Activated gamma-delta T cell treated with anti-CD3 and anti-CD28 coated beads, Interleukin-2, amount 50 U/mL, for 16 hours (primary cell): ENCODE measurements around the gene GPR176.

Source experiments
- DNase-seq: peaks from one replicate; pipeline ENCODE4 v3.0.0-alpha.2; 2020; ENCODE audit warnings: low read depth

GPR176 gene

DNA sequence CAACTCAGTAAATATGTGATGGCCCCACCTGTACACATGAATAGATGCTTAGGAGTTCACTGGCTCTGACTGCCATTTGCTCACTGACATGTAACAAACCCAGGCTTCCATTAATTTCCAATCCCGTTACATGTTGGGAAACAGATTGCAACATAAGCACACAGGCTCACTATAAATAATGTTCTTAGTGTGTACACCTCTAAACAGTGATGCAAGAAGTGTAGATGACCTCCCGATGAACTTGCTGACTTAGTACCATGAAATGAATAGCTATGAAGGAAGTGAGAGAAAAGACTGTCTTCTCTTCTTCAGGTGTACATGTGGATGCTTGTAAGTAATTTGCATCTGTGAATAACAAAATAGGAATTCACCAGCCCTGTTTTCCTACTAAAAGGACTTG lies 116.0 kb downstream of the GPR176 start:
- DNase-seq: no peak

DNA sequence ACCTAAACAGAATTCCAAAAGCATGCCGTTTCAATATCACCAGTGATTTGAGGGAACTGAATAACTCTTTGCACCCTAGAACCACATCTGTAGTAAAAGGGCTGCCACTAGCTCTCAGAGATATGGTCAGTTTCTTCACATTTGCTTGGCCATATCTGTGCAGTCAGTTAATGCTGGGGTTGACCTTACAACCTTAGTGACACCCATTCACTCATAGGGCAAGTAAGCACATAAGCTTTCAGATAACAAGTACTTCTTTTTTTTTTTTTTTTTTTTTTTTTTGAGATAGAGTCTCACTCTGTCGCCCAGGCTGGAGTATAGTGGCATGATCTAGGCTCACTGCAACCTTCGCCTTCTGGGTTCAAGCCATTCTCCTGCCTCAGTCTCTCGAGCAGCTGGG lies 117.0 kb downstream of the GPR176 start:
- DNase-seq: no peak

DNA sequence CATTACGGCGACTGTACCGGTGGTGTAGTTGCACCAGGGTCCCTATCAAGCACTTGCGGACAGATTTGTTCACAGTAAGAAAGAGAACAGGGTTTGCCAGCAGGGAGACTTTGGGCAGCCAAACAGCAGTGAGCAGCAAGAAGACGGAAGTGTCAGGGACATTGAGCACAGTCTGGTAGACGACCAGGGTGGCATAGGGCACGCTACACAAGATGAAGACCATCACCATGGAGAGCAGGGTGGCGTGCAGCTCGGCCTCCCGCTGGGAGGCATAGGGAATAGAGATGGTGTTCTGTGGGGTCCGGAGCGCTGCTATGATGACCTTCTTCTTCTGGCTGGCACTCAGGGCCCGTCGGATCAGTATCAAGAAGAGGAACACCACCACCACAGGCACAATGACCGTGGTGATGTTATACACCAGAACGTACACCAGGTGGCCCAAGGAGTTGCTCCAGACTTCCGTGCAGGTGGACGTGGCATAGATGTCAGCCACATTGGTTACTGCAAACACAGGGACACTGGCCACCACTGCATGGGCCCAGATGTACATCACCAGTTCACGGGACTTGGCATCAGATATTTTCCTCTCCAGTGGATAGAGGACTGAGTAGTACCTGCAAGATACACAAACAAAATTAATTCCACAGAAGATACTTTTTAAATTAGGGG lies 118.3 kb downstream of the GPR176 start:
- DNase-seq: no peak

GRCh38 chr15:39799552-39800011 lies 120.5 kb downstream of the GPR176 start:
- DNase-seq: no peak

- no peak for DNase-seq
Observed at GRCh38 chr15:39798382-39798781, 121.7 kb downstream of the GPR176 start.

DNA sequence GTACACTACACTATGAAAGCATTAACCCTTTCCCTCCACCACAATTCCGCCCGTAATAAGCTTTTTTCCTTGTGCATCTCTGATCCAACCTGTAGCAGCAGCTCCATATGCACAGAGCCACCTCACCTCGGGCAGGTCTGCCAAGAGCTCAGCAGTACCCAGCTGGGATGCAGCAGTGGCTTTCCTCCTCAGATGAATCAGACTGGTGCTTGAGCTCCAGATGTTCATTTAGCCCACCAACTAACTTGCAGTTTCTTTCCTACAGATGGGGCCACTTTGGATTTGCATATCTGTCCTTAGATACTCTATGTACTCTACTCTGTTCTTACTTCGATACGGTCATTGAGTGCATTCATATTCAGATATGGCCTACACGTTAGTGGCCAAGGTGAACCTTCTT lies 122.7 kb downstream of the GPR176 start:
- DNase-seq: no peak

DNA sequence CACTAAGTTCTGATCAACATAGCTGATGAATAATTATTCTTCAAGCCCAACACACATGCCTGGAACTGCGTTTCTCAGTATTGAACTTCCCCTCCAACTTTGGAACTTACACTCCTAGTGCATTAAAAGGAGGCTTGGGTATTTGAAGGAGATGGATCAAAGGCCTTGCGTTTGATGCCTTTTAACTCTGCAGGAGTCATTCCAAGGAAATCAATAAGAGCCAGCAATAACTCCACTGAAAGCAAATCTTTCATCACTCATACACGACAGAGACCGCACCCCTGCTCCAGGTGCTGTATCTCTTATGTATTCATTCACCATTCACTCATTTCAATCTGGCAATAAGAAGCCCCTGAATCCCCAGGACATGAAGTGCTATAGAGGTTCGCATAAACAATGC lies 123.5 kb downstream of the GPR176 start:
- no peak for DNase-seq

DNA sequence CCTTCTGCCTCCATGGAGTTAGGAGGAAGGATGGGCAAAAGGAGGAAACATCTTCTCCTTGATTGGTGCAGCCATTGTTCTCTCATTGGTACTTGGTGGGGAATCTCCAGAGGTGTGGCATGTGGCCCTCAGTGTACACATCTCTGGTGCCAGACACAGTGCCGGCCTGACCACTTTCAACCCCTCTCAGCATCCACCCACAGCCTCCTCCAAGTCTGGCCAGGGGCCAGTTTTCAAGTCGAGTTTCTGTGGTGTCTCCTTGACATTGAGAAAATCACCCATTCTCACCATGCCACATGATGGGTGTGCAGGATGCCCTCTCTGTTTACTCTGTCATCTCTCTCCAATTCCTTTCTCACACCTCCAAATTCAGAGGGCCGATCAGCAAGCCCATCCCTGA lies 124.6 kb downstream of the GPR176 start:
- DNase-seq: no peak

GRCh38 chr15:39794954-39795353 lies 125.1 kb downstream of the GPR176 start:
- DNase-seq: no peak

DNA sequence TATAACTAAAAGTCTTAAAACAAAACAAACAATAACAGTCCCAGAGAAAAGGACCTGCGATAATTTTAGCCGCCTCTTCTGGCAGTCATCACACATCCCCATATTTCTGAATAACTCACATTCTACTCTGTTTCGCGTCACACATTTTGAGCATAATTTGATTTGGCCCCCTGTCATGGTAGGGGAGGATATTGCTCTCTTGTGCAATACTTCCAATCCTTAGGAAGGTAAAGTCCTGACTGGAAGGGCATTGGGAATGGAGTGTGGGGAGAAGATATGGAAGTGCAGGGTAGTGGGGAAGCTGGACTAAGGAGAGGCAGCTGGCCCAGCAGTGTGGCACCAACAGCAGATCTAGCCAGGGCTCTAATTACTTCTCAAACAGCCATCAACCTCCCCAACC lies 126.1 kb downstream of the GPR176 start:
- no peak for DNase-seq

DNA sequence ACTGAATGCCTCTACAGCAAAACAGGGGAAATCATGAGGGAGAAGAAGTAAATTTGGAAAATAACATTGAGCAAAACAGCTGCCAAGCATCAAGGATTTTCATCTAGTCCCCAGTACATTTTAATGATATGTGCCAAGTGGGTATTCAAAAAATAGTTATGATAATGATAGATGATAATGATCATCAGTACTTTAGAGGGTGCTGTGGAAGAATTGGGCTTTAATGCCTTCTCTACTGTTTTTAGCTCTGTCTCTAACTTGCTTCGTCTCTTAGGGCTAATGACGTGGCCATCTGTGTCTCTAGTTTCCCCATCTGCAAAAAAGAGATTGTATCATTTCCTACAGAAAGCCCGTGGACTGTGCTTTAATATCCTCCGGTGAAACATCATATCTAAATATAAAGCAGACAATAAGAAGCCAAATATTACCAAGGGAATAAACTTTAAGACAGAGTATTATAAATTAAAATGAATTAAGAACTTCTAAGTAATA lies 127.2 kb downstream of the GPR176 start:
- no peak for DNase-seq

GRCh38 chr15:39792025-39792843 lies 127.8 kb downstream of the GPR176 start:
- DNase-seq: no peak

DNA sequence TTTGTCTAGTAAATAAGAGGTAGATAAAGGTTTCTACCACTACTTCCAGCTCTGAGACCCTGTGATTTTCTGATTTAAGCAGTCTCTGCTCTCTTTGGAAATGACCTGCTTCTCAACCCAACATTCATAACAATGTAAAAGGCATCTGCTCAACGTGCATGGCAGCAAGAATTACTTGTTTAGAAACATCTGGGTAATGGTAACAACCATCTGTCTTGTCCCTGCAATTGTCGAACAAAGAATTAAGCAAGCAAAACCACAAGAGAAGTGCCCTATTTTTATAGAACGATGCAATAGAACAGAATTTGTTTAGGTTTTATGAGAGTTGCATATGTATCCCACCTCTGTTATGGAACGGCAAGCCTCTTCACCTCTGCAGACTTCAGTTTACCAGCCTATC lies 130.3 kb downstream of the GPR176 start:
- no peak for DNase-seq

- no peak for DNase-seq
Observed at GRCh38 chr15:39788800-39789565, 131.1 kb downstream of the GPR176 start.

GRCh38 chr15:39788108-39788507 lies 132.0 kb downstream of the GPR176 start:
- DNase-seq: no peak

- DNase-seq: no peak
Observed at GRCh38 chr15:39787479-39787878, 132.6 kb downstream of the GPR176 start.

- DNase-seq: no peak
Observed at GRCh38 chr15:39786447-39787056, 133.5 kb downstream of the GPR176 start.

DNA sequence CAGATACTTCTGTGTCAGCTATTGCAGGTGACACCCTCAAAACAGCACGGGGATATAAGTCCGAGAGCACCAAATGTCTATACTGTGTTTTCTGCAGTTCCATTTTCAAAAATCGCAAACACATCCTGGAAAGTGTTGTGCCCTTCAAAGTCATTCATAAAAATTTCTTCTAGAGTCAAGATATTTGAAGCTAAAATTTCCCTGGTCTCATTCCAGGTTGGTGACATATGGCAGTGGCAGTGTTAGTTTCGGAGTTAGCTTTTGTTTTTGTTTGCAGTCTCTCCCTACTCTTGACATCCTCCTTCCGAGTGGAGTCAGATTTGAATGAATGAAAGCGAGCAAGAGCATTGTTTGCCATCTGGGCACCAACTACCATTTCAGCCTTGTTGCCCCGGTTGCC lies 134.2 kb downstream of the GPR176 start:
- no peak for DNase-seq

GRCh38 chr15:39785139-39785538 lies 134.9 kb downstream of the GPR176 start:
- no peak for DNase-seq

DNA sequence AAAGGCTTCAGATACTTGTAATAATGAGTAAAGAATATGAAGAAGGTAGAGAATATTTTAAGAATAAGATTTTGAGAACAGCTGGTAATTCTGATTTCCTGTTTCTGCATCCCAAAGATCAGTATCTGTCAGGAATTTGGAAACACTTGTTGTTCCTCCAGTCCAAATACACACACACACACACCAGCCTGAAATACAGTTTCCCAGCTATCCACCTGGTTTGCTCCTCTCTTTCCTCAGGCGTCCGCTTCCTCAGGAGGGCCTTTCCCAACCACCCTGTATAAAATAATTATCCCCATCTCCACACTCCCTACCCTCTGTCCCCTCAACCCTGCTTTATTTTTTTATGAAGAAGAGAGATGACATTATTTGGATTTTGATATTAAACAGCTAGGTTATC lies 135.4 kb downstream of the GPR176 start:
- no peak for DNase-seq

DNA sequence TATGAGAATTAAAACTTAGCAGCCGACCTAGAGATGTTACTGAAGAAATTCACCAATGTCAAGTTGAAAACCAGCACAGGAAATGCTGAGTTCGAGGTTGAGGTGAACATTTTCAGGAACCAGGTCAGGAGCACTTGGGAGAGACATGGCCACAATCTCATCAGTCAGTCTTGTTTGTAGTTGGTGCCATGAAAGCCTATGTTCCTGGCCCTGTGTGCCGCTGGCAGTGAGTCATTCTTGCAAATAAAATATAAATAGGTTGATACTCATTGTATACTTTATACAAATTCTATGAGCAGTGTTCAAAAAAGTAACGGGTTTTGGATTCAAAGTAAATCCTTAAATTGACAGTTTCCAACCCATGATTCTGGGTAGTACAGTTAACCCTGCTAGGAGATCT lies 135.9 kb downstream of the GPR176 start:
- DNase-seq: no peak

DNA sequence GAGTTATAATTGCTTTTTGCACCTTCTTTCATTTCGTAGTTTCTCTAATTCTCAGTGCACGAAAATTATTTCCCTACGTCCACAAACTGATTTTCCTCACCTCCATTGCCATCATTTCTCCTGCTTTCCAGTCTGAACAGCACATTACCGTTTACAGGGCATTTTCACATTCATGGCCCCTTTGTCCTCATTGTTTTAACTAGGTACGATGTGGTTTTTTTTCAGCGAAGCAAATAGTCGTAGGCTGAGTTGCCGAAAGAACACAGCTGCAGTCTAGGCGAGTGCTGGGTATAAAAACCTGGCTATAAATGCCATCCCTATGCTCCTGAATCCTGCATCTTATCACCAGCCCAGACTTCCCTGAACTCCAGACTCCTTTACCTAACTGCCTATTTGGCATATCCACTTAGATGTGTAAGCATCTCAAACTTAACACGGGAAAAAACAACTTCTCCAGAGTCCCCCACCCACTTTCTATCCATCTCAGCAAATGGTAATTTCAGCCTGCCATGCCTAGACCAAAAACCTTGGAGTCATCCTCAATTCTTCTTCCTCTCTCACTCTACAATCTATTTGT lies 136.7 kb downstream of the GPR176 start:
- no peak for DNase-seq
